Panc1 (cell line): ENCODE measurements around the gene DCAF11. TPM values are rescaled to one million over a fixed set of nuclear protein-coding genes. Genes with fewer than 3 reads are reported as not detected.

ENCODE experiments used
- ATAC-seq: fragments of 200-7000 bp; cut with Tn5 transposase; 2 replicates; pipeline ENCODE4 v1.9.1; 2020; ENCODE audit warnings: mild to moderate bottlenecking, moderate library complexity
- BruUV-seq: library from RNA; stranded (reverse); fragments of 400-500 nt; replicated peaks from 2 replicates; lab custom pipeline; 2021; lab: Mats Ljungman, UMichigan
- CTCF ChIA-PET: fragments of 300-600 bp; sonication (Branson Sonifier 250); formaldehyde crosslinking; loops from one replicate; lab custom pipeline; 2022; ENCODE audit warnings: antibody characterized with exemption; lab: Charles Lee
- POLR2A ChIA-PET: fragments of 300-600 bp; sonication (Branson Sonifier 250); formaldehyde crosslinking; loops from one replicate; lab custom pipeline; 2022; ENCODE audit warnings: antibody characterized with exemption; lab: Charles Lee
- DNase-seq: peaks from one replicate; pipeline ENCODE4 v3.0.0-alpha.2; 2010; ENCODE audit warnings: low read depth, low spot score
- H3K27ac ChIP-seq: 2 replicates; pipeline ENCODE4 v1.5.1; 2011; ENCODE audit warnings: mild to moderate bottlenecking, low read length, inconsistent platforms
- H3K27me3 ChIP-seq: fragments of 200-500 bp; sonication (Bioruptor generic); 2 replicates; pipeline ENCODE4 v1.6.0; 2014; ENCODE audit warnings: low read length, inconsistent platforms; ENCODE audit not compliant: control insufficient read depth, insufficient read depth
- H3K36me3 ChIP-seq: fragments of 200-500 bp; sonication (Bioruptor generic); 2 replicates; pipeline ENCODE4 v1.5.1; 2014; ENCODE audit warnings: inconsistent platforms, mild to moderate bottlenecking, low read length, moderate library complexity; ENCODE audit not compliant: control insufficient read depth, insufficient read depth
- H3K4me1 ChIP-seq: 2 replicates; pipeline ENCODE4 v1.5.1; 2011; ENCODE audit warnings: inconsistent platforms, mild to moderate bottlenecking, low read length, moderate library complexity; ENCODE audit not compliant: control insufficient read depth, insufficient read depth
- H3K4me3 ChIP-seq, 2 experiments: 2 replicates each; pipeline ENCODE4 v1.5.1; 2011 to 2012; ENCODE audit warnings: low read depth in 2 of 2, low read length in 2 of 2, mild to moderate bottlenecking in 2 of 2, inconsistent platforms in 1 of 2, moderate library complexity in 1 of 2
- H3K9me3 ChIP-seq: fragments of 200-500 bp; sonication (Bioruptor generic); 2 replicates; pipeline ENCODE4 v1.5.1; 2014; ENCODE audit warnings: low read depth, mild to moderate bottlenecking, inconsistent platforms, low read length, moderate library complexity; ENCODE audit not compliant: control insufficient read depth, insufficient read depth
- CTCF ChIP-seq: fragments of 450-650 bp; IDR thresholded peaks from 2 replicates; pipeline ENCODE4 v1.5.1; 2017; ENCODE audit warnings: mild to moderate bottlenecking
- POLR2AphosphoS5 ChIP-seq: IDR thresholded peaks from 2 replicates; pipeline ENCODE4 v1.6.1; 2012; ENCODE audit warnings: mild to moderate bottlenecking, low read depth, low read length, moderate library complexity
- REST ChIP-seq, 2 experiments: IDR thresholded peaks; 2 replicates each; pipeline ENCODE4 v1.6.1; 2011 to 2012; ENCODE audit warnings: low read depth in 2 of 2, control low read depth in 1 of 2, low read length in 1 of 2, mild to moderate bottlenecking in 1 of 2, moderate library complexity in 1 of 2; ENCODE audit not compliant: insufficient read depth in 1 of 2
- SIN3A ChIP-seq: IDR thresholded peaks from 2 replicates; pipeline ENCODE4 v1.6.1; 2012; ENCODE audit warnings: low read depth, mild to moderate bottlenecking, low read length, moderate library complexity, borderline replicate concordance; ENCODE audit not compliant: insufficient read depth
- TCF7L2 ChIP-seq: IDR thresholded peaks from 2 replicates; pipeline ENCODE4 v1.6.1; 2011; ENCODE audit warnings: mild to moderate bottlenecking, low read depth, low read length, inconsistent platforms
- in situ Hi-C: cut with HindIII; loops from 2 replicates; pipeline ENCODE4 v1.10.0; 2016; ENCODE audit warnings: low sequenced_read_pairs, low pct_unique_long_range_greater_than_20kb
- intact Hi-C: fragments of 100-400 bp; cut with micrococcal nuclease; formaldehyde crosslinking; loops from one replicate; pipeline ENCODE4 v1.10.0; 2022; ENCODE audit not compliant: unreplicated experiment
- microRNA-seq: library from miRNA; unstranded; fragments of <30 nt; microRNA quantifications from one replicate; pipeline ENCODE4 v1.1.0, GENCODE V29; 2020; ENCODE audit not compliant: unreplicated experiment
- total RNA-seq: library from RNA; stranded (reverse); gene quantifications from one replicate; pipeline ENCODE4 v1.2.1, GENCODE V29; 2021; ENCODE audit not compliant: unreplicated experiment

Gene DCAF11
- total RNA-seq, 1 experiment from 2014 or later = 37.4 TPM

GRCh38 chr14:24172871-24173281, 58.3 kb downstream of the DCAF11 start:
- DNase-seq (no peak), ATAC-seq (no peak)
- CTCF ChIA-PET = no interaction called here
- TF ChIP-seq SIN3A = no peak
- no peak for TF ChIP-seq TCF7L2
- no peak for TF ChIP-seq POLR2AphosphoS5
- TF ChIP-seq REST (IDR thresholded peaks at IDR 0.05; ENCODE audit: insufficient read depth in 1 of 2, low read depth in 2 of 2, low read length in 1 of 2) = no peak
- no peak for TF ChIP-seq CTCF
- no peak overlapping the region; a peak in 1 of 4 replicates for H3K4me3 ChIP-seq
- H3K27ac ChIP-seq = no peak overlapping the region
- H3K9me3 ChIP-seq = no peaks in the 10 kb centered on the region
- H3K36me3 ChIP-seq = no peaks in the 10 kb centered on the region
- intact Hi-C loops = no loop called here
- no peaks in the 10 kb centered on the region; the same call in 1 of the 2 replicates for H3K4me1 ChIP-seq
- BruUV-seq = no TSS peak
- POLR2A ChIA-PET = no interaction called here
- no peaks in the 10 kb centered on the region for H3K27me3 ChIP-seq
- in situ Hi-C loops = no loop called here

Small RNAs within 50 kb of the gene (microRNA-seq; reads per million reads assigned to microRNA genes)
- not detected for gene MIR7703

Other genes with a start within 250 kb of the DCAF11 start
- 13.5 TPM for gene DHRS4, start 161.0 kb upstream of the DCAF11 start, total RNA-seq
- 8.0 TPM for gene DHRS4L2, start 125.8 kb upstream of the DCAF11 start, total RNA-seq
- 0.15 TPM for gene CARMIL3, start 62.8 kb upstream of the DCAF11 start, total RNA-seq
- gene CPNE6, start 43.2 kb upstream of the DCAF11 start, total RNA-seq = not detected
- gene PCK2, start 20.5 kb upstream of the DCAF11 start, total RNA-seq = 24.5 TPM
- gene NRL, start 172 bp downstream of the DCAF11 start, total RNA-seq = 1.4 TPM
- 0.46 TPM for gene FITM1, start 15.9 kb downstream of the DCAF11 start, total RNA-seq
- 130 TPM for gene PSME1, start 21.4 kb downstream of the DCAF11 start, total RNA-seq
- 42.5 TPM for gene EMC9, start 26.8 kb downstream of the DCAF11 start, total RNA-seq
- gene PSME2, start 31.8 kb downstream of the DCAF11 start, total RNA-seq = 188 TPM
- 48.6 TPM for gene RNF31, start 32.7 kb downstream of the DCAF11 start, total RNA-seq
- 24.5 TPM for gene IRF9, start 46.5 kb downstream of the DCAF11 start, total RNA-seq
- 9.8 TPM for gene REC8, start 57.3 kb downstream of the DCAF11 start, total RNA-seq
- gene IPO4, start 74.0 kb downstream of the DCAF11 start, total RNA-seq = 103 TPM
- gene TM9SF1, start 80.7 kb downstream of the DCAF11 start, total RNA-seq = 44.7 TPM
- gene TSSK4, start 90.9 kb downstream of the DCAF11 start, total RNA-seq = not detected
- 42.4 TPM for gene CHMP4A, start 98.7 kb downstream of the DCAF11 start, total RNA-seq
- gene MDP1, start 101.3 kb downstream of the DCAF11 start, total RNA-seq = 8.9 TPM
- 155 TPM for gene NEDD8, start 117.6 kb downstream of the DCAF11 start, total RNA-seq
- 45.9 TPM for gene GMPR2, start 118.2 kb downstream of the DCAF11 start, total RNA-seq
- gene TINF2, start 127.8 kb downstream of the DCAF11 start, total RNA-seq = 53.8 TPM
- gene TGM1, start 148.4 kb downstream of the DCAF11 start, total RNA-seq = 2.3 TPM
- 30.9 TPM for gene RABGGTA, start 156.8 kb downstream of the DCAF11 start, total RNA-seq
- gene DHRS1, start 185.0 kb downstream of the DCAF11 start, total RNA-seq = 8.9 TPM
- 25.3 TPM for gene NOP9, start 185.1 kb downstream of the DCAF11 start, total RNA-seq
- 0.18 TPM for gene CIDEB, start 193.2 kb downstream of the DCAF11 start, total RNA-seq
- gene LTB4R2, start 195.4 kb downstream of the DCAF11 start, total RNA-seq = 6.9 TPM
- 4.8 TPM for gene LTB4R, start 196.7 kb downstream of the DCAF11 start, total RNA-seq
- 0.21 TPM for gene ADCY4, start 220.3 kb downstream of the DCAF11 start, total RNA-seq
- gene RIPK3, start 225.2 kb downstream of the DCAF11 start, total RNA-seq = not detected